Peyer's patch (tissue), 4 donors: Measurements from ENCODE around the gene ITGB6. TPM values are rescaled to one million over a fixed set of nuclear protein-coding genes. Genes with fewer than 3 reads are reported as not detected.
"Not testable (repeated sequence)": the region's sequence is repeated elsewhere in the genome, so short reads cannot be mapped to it uniquely, and the experiment has no call there.

Experiments used
- DNase-seq, 3 donors: peaks; one replicate each; pipeline ENCODE4 v3.0.0-alpha.2; 2017 to 2019
- H3K27ac ChIP-seq, 4 donors: fragments of 200-600 bp; sonication (generic); one replicate each; pipeline ENCODE4 v1.5.1; 2016 to 2019
- H3K27me3 ChIP-seq, 2 donors: fragments of 200-600 bp; sonication (generic); one replicate each; pipeline ENCODE4 v1.5.1; 2019
- H3K36me3 ChIP-seq, 3 donors: fragments of 200-600 bp; sonication (generic); one replicate each; pipeline ENCODE4 v1.5.1; 2016 to 2019
- H3K4me1 ChIP-seq, 4 donors: fragments of 200-600 bp; sonication (generic); one replicate each; pipeline ENCODE4 v1.5.1; 2016 to 2019
- H3K4me3 ChIP-seq, 4 donors: fragments of 200-600 bp; sonication (generic); 1 replicate in 3 of 4; 2 replicates in 1 of 4; pipeline ENCODE4 v1.5.1; 2016 to 2019; ENCODE audit warnings: mild to moderate bottlenecking in 1 of 4
- H3K9me3 ChIP-seq, 4 donors: fragments of 200-600 bp; sonication (generic); one replicate each; pipeline ENCODE4 v1.5.1; 2016 to 2019; ENCODE audit warnings: mild to moderate bottlenecking in 1 of 4
- CTCF ChIP-seq, 6 experiments: fragments of 450-650 bp in 4 of 6; fragments of 200-600 bp in 2 of 6; sonication (generic) in 1 of 6; IDR thresholded peaks; one replicate each; pipeline ENCODE4 v1.5.1; 2017 to 2019; ENCODE audit warnings: antibody characterized with exemption in 6 of 6, mild to moderate bottlenecking in 3 of 6, moderate library complexity in 1 of 6
- POLR2A ChIP-seq, 2 donors: fragments of 450-650 bp; IDR thresholded peaks; one replicate each; pipeline ENCODE4 v1.5.1; 2017; ENCODE audit warnings: antibody characterized with exemption in 2 of 2, mild to moderate bottlenecking in 2 of 2, moderate library complexity in 2 of 2
- total RNA-seq, 4 donors: library from RNA; depleted of rRNA; stranded (reverse); fragments of >200 nt; gene quantifications; one replicate each; pipeline ENCODE4 v1.1.0, GENCODE V29; 2016

The ITGB6 gene
- total RNA-seq, 4 donors from 2014 or later = 9.9 to 21.5 (median 15.3) TPM

- TF ChIP-seq POLR2A (IDR thresholded peaks at IDR 0.05) (no peak), CTCF (IDR thresholded peaks at IDR 0.05) (peak in 2 of 6 experiments; percentile 4 to 23)
- no peak overlapping the region for H3K27ac ChIP-seq
- no peaks in the 10 kb centered on the region for H3K36me3 ChIP-seq
- H3K9me3 ChIP-seq = no peaks in the 10 kb centered on the region
- H3K27me3 ChIP-seq = no peaks in the 10 kb centered on the region
- H3K4me1 ChIP-seq = no peaks in the 10 kb centered on the region
- no peak overlapping the region for H3K4me3 ChIP-seq
- no peak for DNase-seq
These were observed 44.0 kb downstream of the ITGB6 start for GRCh38 chr2:160156100-160156499.

- H3K36me3 ChIP-seq, H3K27me3 ChIP-seq, H3K4me3 ChIP-seq, H3K4me1 ChIP-seq, H3K27ac ChIP-seq, DNase-seq, H3K9me3 ChIP-seq: not testable (repeated sequence)
These were observed 51.7 kb downstream of the ITGB6 start for GRCh38 chr2:160148419-160148818.

GRCh38 chr2:160145471-160145870 lies 54.6 kb downstream of the ITGB6 start:
- no peak for TF ChIP-seq POLR2A (IDR thresholded peaks at IDR 0.05)
- TF ChIP-seq CTCF (IDR thresholded peaks at IDR 0.05) = no peak
- DNase-seq = no peak

GRCh38 chr2:160144280-160144990 lies 55.6 kb downstream of the ITGB6 start:
- H3K4me1 ChIP-seq = peaks cover 0 to 3% (median 0%) of the 10 kb centered on the region in 4 donors
- TF ChIP-seq CTCF (IDR thresholded peaks at IDR 0.05) (no peak), POLR2A (IDR thresholded peaks at IDR 0.05) (no peak)
- no peak overlapping the region for H3K4me3 ChIP-seq
- H3K9me3 ChIP-seq = no peaks in the 10 kb centered on the region
- H3K27me3 ChIP-seq = no peaks in the 10 kb centered on the region
- no peak overlapping the region for H3K27ac ChIP-seq
- peaks cover 0 to 3% (median 0%) of the 10 kb centered on the region in 3 donors for H3K36me3 ChIP-seq
- DNase-seq = no peak

More at GRCh38 chr2:160145471-160145870, 54.6 kb downstream of the ITGB6 start:
- Histone ChIP-seq H3K36me3 (peaks cover 0 to 3% (median 0%) of the 10 kb centered on the region in 3 donors), H3K4me1 (no peaks in the 10 kb centered on the region), H3K27ac (no peak overlapping the region), H3K4me3 (no peak overlapping the region), H3K9me3 (no peaks in the 10 kb centered on the region), H3K27me3 (no peaks in the 10 kb centered on the region)

- no peak overlapping the region for H3K27ac ChIP-seq
- DNase-seq = no peak
- peaks cover 0 to 8% (median 0%) of the 10 kb centered on the region in 3 donors for H3K36me3 ChIP-seq
- peaks cover 0 to 3% (median 0%) of the 10 kb centered on the region in 4 donors for H3K4me1 ChIP-seq
- H3K9me3 ChIP-seq = no peaks in the 10 kb centered on the region
- no peaks in the 10 kb centered on the region for H3K27me3 ChIP-seq
- TF ChIP-seq CTCF (IDR thresholded peaks at IDR 0.05) = no peak
- no peak for TF ChIP-seq POLR2A (IDR thresholded peaks at IDR 0.05)
- H3K4me3 ChIP-seq = no peak overlapping the region
These were observed 57.6 kb downstream of the ITGB6 start for GRCh38 chr2:160142472-160142871.

GRCh38 chr2:160141912-160142311 lies 58.2 kb downstream of the ITGB6 start:
- Histone ChIP-seq H3K4me1 (peaks cover 0 to 3% (median 0%) of the 10 kb centered on the region in 4 donors), H3K4me3 (no peak overlapping the region), H3K9me3 (no peaks in the 10 kb centered on the region), H3K36me3 (peaks cover 0 to 12% (median 0%) of the 10 kb centered on the region in 3 donors), H3K27me3 (no peaks in the 10 kb centered on the region), H3K27ac (no peak overlapping the region)
- TF ChIP-seq CTCF (IDR thresholded peaks at IDR 0.05) = no peak
- TF ChIP-seq POLR2A (IDR thresholded peaks at IDR 0.05) = no peak
- DNase-seq = no peak
